PFSK-1 (cell line): ENCODE measurements around the gene CHTOP.

Source experiments
- FOXP2 ChIP-seq: optimal IDR thresholded peaks from 2 replicates; pipeline ENCODE3; 2011; ENCODE audit warnings: borderline replicate concordance, control low read depth, inconsistent platforms; ENCODE audit not compliant: insufficient read depth; ENCODE audit errors: extremely low read length, extremely low read depth
- POLR2AphosphoS5 ChIP-seq: IDR thresholded peaks from 2 replicates; pipeline ENCODE4 v1.6.1; 2012; ENCODE audit warnings: low read depth, mild to moderate bottlenecking, control low read depth, low read length, moderate library complexity
- REST ChIP-seq, 2 experiments: IDR thresholded peaks; 2 replicates each; pipeline versions ENCODE4 v1.6.1 to v1.8.0; 2011 to 2012; ENCODE audit warnings: low read depth in 2 of 2, low read length in 2 of 2, control low read depth in 1 of 2, inconsistent platforms in 1 of 2, mild to moderate bottlenecking in 1 of 2, moderate library complexity in 1 of 2; ENCODE audit not compliant: insufficient read depth in 1 of 2
- SIN3A ChIP-seq: IDR thresholded peaks from 2 replicates; pipeline ENCODE4 v1.6.1; 2012; ENCODE audit warnings: mild to moderate bottlenecking, low read length, moderate library complexity, borderline replicate concordance; ENCODE audit not compliant: insufficient read depth

GRCh38 chr1:153680120-153680403 lies 46.2 kb downstream of the CHTOP start:
- TF ChIP-seq FOXP2, result no peak
- TF ChIP-seq POLR2AphosphoS5, result no peak
- no peak for TF ChIP-seq REST (IDR thresholded peaks at IDR 0.05; ENCODE audit: insufficient read depth in 1 of 2, low read depth in 2 of 2, low read length in 2 of 2)
- TF ChIP-seq SIN3A, result no peak
